ENCODE measurements around the gene APOBEC2. TPM values are rescaled to one million over a fixed set of nuclear protein-coding genes. Genes with fewer than 3 reads are reported as not detected.

The APOBEC2 gene
- total RNA-seq, 4 donors from 2014 or later: not detected

DNA sequence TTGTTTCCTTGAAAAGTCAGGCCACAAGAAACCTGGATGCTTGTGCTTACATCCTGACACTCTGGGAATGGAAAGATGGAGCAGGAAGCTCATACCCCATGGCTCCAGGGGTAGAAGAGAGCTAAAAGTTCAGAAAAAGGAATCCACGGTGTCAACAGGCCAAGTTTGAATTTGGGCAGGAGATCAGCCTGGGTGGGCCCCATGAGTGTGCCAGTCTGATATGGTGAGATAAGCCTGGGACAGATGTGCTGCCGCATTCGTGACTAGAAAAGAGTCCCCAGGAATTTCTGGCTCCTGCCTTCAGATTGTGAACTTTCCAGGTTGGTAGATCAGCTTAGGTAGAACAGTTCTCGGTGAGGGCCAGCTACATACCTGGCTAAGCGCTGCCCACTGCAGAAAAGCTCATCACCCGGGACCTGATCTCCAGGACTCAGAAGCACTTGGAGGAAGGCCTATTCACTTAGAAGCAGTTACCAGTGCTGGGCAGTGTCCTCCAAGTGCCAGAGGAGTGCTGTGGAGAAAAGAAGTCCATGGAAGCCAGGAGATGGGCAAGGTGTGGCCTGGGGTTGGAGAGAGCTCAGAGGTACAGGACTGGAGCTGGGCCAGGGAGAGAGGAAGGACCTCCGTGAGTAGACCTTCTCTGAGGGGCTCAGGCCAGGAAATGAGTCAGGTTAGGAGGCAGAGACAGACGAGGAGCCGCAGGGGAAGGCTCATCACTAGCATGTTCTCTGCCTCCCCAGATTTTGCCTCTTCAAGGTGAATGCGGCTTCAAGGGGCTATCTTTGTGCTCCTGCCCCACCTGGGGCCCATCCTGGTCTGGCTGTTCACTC lies 10.6 kb upstream of the APOBEC2 start, which contains the start of gene TSPO2:
TSS of gene TSPO2 (plus strand) at position 242 of the 830 bp plus-strand sequence. CDS start at position 761, 519 bp downstream.
- DNase-seq (ENCODE audit: low spot score in 2 of 2): peak in 1 of 2 donors; percentile 30
- TF ChIP-seq EP300 (IDR thresholded peaks at IDR 0.05) (no peak), POLR2AphosphoS5 (IDR thresholded peaks at IDR 0.05) (no peak), POLR2A (IDR thresholded peaks at IDR 0.05) (no peak)
- TF ChIP-seq, protein P1, sequence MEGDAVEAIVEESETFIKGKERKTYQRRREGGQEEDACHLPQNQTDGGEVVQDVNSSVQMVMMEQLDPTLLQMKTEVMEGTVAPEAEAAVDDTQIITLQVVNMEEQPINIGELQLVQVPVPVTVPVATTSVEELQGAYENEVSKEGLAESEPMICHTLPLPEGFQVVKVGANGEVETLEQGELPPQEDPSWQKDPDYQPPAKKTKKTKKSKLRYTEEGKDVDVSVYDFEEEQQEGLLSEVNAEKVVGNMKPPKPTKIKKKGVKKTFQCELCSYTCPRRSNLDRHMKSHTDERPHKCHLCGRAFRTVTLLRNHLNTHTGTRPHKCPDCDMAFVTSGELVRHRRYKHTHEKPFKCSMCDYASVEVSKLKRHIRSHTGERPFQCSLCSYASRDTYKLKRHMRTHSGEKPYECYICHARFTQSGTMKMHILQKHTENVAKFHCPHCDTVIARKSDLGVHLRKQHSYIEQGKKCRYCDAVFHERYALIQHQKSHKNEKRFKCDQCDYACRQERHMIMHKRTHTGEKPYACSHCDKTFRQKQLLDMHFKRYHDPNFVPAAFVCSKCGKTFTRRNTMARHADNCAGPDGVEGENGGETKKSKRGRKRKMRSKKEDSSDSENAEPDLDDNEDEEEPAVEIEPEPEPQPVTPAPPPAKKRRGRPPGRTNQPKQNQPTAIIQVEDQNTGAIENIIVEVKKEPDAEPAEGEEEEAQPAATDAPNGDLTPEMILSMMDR (IDR thresholded peaks at IDR 0.05): no peak
- Histone ChIP-seq H3K4me3 (no peak within 1 kb of the TSS), H3K4me1 (peaks cover 2% of the 10 kb centered on the region), H3K27ac (no peak within 1 kb of the TSS), H3K27me3 (no peaks in the 10 kb centered on the region), H3K36me3 (no peaks in the 10 kb centered on the region), H3K9me3 (no peaks in the 10 kb centered on the region)
- WGBS: 80% methylated on average over 10 of the region's 10 CpGs

DNA sequence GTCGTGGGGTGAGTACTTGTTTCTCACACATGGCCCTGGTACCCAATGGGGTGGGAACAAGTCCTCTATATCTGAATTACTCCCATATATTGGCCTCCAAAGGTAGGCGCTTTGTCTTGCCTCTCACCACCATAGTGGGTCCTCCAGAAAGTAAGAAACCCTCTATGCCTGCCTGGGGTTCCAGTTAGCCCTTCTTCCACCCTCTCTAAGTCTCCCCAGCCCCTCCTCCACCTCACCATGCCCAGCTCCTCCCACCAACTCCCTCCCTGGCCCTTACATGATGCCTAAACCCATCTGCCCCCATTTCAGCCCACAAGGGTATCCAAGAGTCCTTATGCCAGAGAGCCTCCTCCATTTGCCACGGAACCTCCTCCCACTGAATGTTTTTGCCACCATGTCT lies 9.9 kb upstream of the APOBEC2 start:
- H3K27me3 ChIP-seq: no peaks in the 10 kb centered on the region
- no peaks in the 10 kb centered on the region for H3K9me3 ChIP-seq
- WGBS: 98% methylated on average over 3 of the region's 3 CpGs
- H3K27ac ChIP-seq: no peak overlapping the region
- H3K4me1 ChIP-seq: no peaks in the 10 kb centered on the region
- no peak overlapping the region for H3K4me3 ChIP-seq
- DNase-seq (ENCODE audit: low spot score in 2 of 2): no peak
- TF ChIP-seq, protein P1 (IDR thresholded peaks at IDR 0.05): no peak
- no peak for TF ChIP-seq POLR2A (IDR thresholded peaks at IDR 0.05)
- no peak for TF ChIP-seq POLR2AphosphoS5 (IDR thresholded peaks at IDR 0.05)
- TF ChIP-seq EP300 (IDR thresholded peaks at IDR 0.05): no peak
- no peaks in the 10 kb centered on the region for H3K36me3 ChIP-seq

DNA sequence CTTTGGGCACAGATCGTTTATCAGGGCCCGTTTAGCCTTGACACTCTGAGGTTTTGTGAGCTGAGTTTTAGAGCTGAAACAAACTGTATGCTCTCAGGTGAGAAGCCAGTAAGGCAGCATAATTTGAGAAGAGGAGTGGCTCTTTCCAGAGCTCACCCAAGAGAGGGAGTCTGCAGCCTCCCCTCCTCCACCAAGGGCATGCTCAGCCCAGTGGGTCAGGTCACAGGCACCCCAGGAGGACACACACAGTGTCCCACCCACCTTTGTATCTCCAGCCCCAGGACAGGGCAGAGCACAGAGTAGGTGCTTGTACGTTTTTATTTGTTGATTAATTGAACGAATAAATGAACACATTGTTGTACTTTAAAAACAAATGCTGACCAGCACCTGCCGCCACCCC lies 7.3 kb upstream of the APOBEC2 start:
- 66% methylated on average over 5 of the region's 5 CpGs for WGBS
- no peak overlapping the region for H3K4me3 ChIP-seq
- DNase-seq (ENCODE audit: low spot score in 2 of 2): no peak
- H3K27ac ChIP-seq: no peak overlapping the region
- no peaks in the 10 kb centered on the region for H3K4me1 ChIP-seq
- H3K27me3 ChIP-seq: no peaks in the 10 kb centered on the region
- H3K9me3 ChIP-seq: no peaks in the 10 kb centered on the region
- H3K36me3 ChIP-seq: no peaks in the 10 kb centered on the region
- TF ChIP-seq POLR2AphosphoS5 (IDR thresholded peaks at IDR 0.05) (no peak), POLR2A (IDR thresholded peaks at IDR 0.05) (no peak), EP300 (IDR thresholded peaks at IDR 0.05) (no peak)
- TF ChIP-seq, protein P1 (IDR thresholded peaks at IDR 0.05): no peak

DNA sequence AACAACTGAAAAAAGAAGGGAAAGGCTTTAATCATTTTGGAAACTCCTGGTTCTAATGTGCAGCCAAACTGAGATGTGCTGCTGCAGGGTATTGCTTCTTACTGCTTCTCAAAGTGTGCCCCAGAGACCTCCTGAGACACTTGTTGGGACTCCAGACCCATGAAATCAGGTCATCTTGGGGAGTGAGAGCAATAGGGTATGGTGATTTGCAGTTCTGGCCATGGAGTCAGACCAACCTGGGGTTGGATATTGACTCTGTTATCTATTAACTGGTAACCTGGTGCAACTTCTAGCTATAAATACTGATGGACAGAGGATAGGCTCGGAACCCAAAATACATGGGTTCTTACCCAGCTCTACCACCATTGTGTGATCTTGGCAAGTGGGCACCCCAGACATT lies 6.9 kb upstream of the APOBEC2 start:
- no peak for DNase-seq (ENCODE audit: low spot score in 2 of 2)
- Histone ChIP-seq H3K36me3 (no peaks in the 10 kb centered on the region), H3K9me3 (no peaks in the 10 kb centered on the region), H3K27me3 (no peaks in the 10 kb centered on the region), H3K4me1 (no peaks in the 10 kb centered on the region), H3K4me3 (no peak overlapping the region), H3K27ac (no peak overlapping the region)
- WGBS: 100% methylated on average over 1 of the region's 1 CpG
- TF ChIP-seq, protein P1 (IDR thresholded peaks at IDR 0.05): no peak
- TF ChIP-seq POLR2AphosphoS5 (IDR thresholded peaks at IDR 0.05): no peak
- no peak for TF ChIP-seq EP300 (IDR thresholded peaks at IDR 0.05)
- no peak for TF ChIP-seq POLR2A (IDR thresholded peaks at IDR 0.05)

DNA sequence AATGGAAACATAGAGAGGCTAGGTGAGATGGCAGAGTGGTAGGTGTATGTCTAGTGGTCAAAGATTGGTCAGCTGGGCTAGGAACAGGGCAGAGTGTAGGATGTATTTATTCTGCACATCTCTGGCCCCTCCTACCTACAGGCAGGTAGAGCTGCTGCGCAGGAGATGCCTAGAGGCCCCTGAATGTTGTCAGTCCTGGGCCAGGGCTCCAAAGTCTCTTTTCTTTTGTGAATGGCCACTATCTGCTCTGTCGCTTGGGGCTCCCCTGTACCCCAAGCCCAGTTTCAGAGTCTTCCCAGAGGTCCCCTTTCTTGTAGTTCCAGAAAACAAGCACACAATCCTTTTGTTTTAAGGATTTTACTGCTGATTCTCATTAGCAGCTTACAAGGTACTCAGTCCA lies 5.7 kb upstream of the APOBEC2 start:
- H3K9me3 ChIP-seq: no peaks in the 10 kb centered on the region
- H3K4me3 ChIP-seq: no peak overlapping the region
- H3K36me3 ChIP-seq: no peaks in the 10 kb centered on the region
- TF ChIP-seq, protein P1 (IDR thresholded peaks at IDR 0.05): no peak
- TF ChIP-seq POLR2A (IDR thresholded peaks at IDR 0.05): no peak
- H3K27me3 ChIP-seq: no peaks in the 10 kb centered on the region
- H3K4me1 ChIP-seq: no peaks in the 10 kb centered on the region
- no peak overlapping the region for H3K27ac ChIP-seq
- WGBS: 97% methylated on average over 2 of the region's 2 CpGs
- DNase-seq (ENCODE audit: low spot score in 2 of 2): no peak

All from suprapubic skin (tissue), 4 donors.